Ramos (cell line): ENCODE measurements around the gene EPB41L4B.

Experiments used
- in situ Hi-C: fragments of 300-500 bp; cut with MboI; formaldehyde crosslinking; loops from one replicate; pipeline ENCODE4 v1.14.3; 2022; ENCODE audit warnings: low sequenced_read_pairs; ENCODE audit not compliant: unreplicated experiment

The EPB41L4B gene

GRCh38 chr9:109323771-109324170 is 2.9 kb upstream of the EPB41L4B start:
- in situ Hi-C loops: no loop called here

DNA sequence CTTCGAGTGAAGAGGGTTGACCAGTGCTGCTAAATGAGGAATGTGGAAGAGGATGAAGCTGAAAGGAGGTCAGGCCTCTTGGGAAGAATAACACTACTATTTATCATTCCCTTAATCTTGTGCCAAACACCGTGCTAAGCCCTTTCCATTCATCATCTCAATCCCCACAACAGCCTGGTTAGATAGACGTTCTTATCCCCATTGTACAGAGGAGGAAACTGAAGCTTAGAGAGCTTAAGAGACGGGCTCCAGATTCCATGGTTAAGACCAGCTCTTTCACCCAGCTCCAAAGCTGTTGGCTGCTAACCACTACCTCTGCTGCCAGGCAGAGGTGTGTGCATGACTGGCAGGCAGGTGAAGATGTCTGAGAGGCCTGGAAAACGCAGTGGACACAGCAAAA is 868 bp upstream of the EPB41L4B start:
- in situ Hi-C loops: no loop called here

DNA sequence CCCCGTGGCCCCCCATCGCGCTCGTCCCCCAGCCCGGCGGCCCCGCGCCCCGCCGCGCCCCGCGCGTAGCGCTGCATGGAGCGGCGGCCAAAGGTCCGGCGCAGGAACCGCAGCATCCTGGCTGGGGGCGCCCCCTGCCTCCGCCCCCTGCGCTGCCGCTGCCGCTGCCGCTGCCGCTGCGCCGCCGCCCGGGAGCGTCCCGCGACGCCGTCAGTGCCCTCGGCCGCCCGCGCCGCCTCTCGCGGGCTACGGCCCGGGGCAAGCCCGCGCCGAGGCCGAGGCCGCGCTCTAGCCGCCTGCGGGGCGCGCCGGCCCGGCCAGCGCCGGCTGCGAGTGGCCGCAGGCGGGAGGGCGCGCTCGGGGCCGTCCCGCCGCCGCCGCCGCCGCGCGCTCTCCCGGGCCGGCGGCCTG is 523 bp downstream of the EPB41L4B start:
- in situ Hi-C loops: no loop called here

DNA sequence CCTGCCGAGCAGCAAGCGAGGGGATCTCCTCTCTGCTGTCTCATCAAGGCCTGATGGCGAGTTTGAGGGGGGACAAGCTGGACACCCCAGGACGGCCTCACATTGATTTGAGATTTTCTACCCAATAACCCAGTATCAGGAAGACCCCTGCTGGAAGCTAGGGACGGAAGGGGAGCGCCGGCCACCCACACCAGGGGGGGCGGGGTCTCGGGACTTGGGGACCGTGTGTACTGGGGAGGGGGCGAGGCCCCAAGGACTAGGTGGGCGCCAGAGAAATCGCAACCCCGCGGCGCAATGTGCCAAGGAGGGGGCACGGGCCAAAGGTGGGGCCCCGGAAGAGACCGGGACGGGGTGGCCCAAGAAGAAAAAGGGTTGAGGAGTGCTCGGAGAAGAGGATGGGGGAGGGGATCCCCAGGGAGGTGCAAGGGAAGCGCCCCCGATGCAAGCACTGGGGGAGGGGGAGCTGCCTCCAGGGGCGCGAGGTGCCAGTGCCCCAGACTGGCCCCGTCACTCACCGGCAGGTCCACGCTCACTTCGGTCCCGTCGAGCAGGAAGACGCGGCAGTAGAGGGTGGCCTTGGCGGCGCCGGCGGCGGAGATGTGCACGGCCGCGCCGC is 1.1 kb downstream of the EPB41L4B start:
- in situ Hi-C loops: loop anchor here (10.0 kb wide), 1 partner anchor 65 kb away; no protein-coding TSS in a partner anchor

GRCh38 chr9:109319017-109319625 is 1.7 kb downstream of the EPB41L4B start:
- in situ Hi-C loops: loop anchor here (10.0 kb wide), 1 partner anchor 64 kb away; no protein-coding TSS in a partner anchor

DNA sequence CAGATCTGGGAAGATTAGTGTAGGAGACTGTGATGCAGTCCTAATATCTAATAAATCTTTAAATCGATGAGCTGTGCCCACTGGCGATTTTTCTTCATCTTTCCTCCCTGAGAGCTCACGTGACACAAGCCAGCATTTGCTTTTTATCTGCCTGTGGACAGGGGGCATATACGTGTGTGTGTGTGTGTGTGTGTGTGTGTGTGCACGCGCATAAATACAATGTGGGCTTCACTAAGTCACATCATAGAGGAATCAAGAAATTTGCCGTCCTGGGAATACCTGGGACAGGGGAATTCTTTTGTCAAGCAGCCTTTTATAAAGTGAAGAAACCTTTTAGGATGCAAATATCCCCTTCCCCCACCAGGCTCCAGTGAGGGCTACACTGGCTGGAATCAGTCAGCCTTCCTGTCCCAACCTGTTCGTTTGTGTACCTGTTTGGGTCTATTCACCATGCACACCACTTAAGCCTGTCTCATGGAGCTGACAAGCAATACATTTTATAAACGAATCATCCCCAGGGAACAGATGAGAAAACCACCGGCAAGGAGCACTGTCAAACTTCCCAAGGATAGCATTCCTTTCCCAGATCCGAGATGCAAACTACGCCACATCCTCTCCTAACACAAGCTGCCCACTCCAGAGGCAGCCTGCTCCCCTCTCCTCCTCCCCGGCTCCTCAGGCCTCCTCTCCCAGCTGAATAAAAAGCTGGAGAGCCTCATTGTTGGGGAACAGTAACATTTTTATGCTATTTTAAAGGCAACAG is 2.7 kb downstream of the EPB41L4B start:
- in situ Hi-C loops: loop anchor here (10.0 kb wide), 1 partner anchor 63 kb away; no protein-coding TSS in a partner anchor

GRCh38 chr9:109317311-109317978 is 3.4 kb downstream of the EPB41L4B start:
- in situ Hi-C loops: loop anchor here (10.0 kb wide), 1 partner anchor 63 kb away; no protein-coding TSS in a partner anchor

DNA sequence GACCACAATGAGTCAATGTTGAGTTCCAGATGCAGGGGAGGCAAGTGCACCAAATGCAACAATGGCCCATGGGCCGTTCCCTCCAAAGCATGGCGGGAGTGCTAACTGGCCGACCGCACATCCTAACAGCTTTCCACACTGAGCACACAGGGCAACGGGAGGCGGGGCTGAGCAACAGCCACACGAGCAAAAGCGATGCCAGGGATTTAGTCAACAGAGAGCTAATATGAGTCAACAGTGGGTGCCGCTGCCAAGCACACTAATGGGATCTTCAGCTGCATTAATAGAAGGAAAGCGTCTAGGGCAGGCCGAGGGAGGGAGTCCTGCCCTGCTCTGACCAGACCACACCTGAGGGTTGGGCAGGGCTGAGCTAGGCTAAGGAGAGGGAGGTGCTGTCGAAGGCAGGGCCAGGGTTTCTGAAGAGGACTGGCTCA is 4.6 kb downstream of the EPB41L4B start:
- in situ Hi-C loops: loop anchor here (10.0 kb wide), 1 partner anchor 61 kb away; no protein-coding TSS in a partner anchor

DNA sequence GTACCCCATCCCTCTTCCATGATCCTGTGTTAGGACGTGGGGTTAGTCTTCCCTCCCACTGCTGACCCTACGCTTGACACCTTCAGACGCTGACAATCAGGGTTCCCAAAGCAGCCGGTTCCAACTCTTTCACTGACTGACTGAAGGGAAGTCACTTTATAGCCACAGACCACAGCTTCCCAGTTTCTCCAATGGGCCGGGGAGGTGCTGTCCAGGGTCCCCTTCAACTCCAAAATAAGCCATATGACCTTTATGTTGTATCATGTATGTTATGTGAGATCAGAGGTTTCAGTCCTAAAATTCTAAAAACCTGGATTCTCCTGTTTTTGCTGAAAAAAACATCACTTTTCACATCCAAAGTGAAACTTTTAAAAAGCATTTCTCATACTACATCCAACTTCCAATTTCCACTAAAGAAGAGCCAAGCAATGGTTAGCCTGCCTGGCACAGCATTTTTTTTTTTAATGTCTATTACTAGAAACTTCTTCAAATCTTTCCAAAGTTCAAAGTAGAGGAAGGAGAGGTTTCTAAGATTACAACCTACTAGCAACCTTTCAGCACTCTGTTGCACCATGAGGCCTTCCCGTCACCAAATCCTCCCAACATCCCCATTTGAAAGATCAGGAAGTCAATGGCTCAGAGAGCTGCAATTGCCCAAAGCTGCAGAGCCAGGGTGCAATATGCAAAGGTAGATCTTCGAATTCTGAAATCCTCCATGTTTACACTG is 5.2 kb downstream of the EPB41L4B start:
- in situ Hi-C loops: loop anchor here (10.0 kb wide), 1 partner anchor 61 kb away; no protein-coding TSS in a partner anchor

GRCh38 chr9:109314011-109314531 is 6.8 kb downstream of the EPB41L4B start:
- in situ Hi-C loops: loop anchor here (10.0 kb wide), 1 partner anchor 59 kb away; no protein-coding TSS in a partner anchor

DNA sequence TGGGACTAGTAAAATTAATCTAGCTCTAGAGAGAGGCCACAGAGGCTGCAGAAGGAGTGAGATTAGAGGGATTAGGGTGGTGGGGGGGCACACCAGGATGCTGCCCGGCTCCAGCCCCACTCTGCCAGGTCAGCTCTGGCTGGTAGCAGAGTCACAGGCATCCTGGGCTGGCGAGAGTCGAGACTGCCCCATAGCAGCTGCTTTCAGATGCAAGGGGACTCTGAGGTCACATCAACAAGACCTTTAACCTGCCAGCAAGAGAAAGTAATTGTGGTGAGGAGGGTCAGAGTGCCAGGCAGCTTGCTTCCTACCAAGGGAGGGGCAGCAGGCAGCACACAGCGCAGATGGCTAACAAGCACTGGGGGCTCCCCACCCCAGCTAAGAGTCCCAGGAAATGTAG is 7.5 kb downstream of the EPB41L4B start:
- in situ Hi-C loops: loop anchor here (10.0 kb wide), 1 partner anchor 59 kb away; no protein-coding TSS in a partner anchor

DNA sequence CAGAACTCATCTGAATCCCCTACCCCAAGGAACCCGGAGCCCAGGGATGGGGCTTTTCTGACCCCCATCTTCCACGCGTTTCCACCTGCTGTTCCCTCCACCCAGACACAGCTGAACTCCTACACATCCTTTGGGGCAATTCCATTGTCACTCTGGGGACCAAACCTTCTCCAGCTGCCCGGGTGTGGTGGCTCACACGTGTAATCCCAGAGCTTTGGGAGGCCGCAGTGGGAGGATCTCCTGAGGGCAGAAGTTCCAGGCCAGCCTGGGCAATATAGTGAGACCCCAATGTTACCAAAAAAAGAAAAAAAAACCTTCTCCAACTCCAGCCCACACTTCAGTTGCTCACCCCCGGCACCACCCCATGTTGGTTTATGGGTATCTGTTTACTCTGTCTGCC is 8.1 kb downstream of the EPB41L4B start:
- in situ Hi-C loops: loop anchor here (10.0 kb wide), 1 partner anchor 58 kb away; no protein-coding TSS in a partner anchor

DNA sequence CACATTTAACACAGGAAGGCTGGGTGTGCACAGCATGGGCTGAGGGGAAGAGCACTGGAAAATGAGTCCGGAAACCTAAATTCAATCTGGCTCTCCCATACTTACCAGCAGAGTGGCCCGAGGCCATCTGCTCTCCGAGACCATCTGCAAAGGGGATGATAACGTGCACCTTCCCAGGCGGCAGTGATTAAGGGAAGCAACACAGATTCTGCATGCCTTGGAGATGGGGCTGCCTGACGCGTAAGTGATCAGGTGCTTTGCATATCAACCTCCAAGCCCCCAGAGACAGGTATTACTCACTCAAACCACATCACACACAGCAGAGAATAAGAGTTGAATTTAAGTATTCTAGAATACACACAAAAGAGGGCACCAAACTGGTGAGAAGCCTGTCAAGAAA is 9.1 kb downstream of the EPB41L4B start:
- in situ Hi-C loops: loop anchor here (10.0 kb wide), 1 partner anchor 57 kb away; no protein-coding TSS in a partner anchor

- in situ Hi-C loops: loop anchor here (10.0 kb wide), 1 partner anchor 56 kb away; no protein-coding TSS in a partner anchor
Observed at GRCh38 chr9:109311286-109311685, 9.6 kb downstream of the EPB41L4B start.

GRCh38 chr9:109310486-109310901 is 10.4 kb downstream of the EPB41L4B start:
- in situ Hi-C loops: loop anchor here (10.0 kb wide), 1 partner anchor 56 kb away; no protein-coding TSS in a partner anchor

GRCh38 chr9:109309282-109309681 is 11.6 kb downstream of the EPB41L4B start:
- in situ Hi-C loops: no loop called here

DNA sequence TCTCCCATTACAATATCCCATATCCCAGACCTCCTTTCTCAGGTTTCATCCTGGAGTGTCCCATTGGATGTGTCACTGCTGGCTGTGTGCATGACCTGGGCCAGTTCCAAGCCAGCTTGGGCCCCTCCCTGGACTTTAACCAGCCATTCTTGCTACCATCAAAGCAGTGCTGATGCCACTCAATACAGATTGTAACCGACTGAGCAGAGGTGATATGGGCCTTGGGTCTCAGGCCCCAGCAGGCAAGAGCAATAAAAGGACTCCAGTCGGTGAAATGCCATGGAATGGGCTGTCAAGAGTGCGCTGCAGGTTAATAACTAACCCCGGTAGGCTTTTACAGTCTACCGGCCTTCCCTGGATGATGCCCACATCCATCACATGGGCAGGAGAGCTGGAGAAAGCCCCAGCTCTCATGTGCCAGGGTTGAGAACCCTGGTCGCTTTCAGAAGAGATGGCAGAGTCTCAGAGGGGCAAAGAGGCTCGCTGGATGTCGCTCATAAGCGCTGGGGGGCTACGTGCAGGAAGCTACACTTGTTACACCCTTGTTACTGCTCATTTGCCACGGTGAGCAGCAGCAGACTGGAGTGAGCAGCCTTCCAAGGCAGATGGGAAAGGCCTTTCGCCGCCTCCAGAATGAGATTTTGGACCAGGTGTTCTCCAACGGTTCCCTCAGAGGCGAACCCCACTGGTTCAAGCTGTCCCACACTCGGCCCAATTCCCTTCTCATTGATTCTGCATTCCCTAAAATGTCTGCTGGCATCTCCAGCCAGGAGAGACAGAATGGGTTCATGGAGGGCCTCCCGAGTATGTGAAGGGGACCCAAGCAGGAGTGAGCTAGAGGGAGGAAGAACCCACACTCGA is 13.2 kb downstream of the EPB41L4B start:
- in situ Hi-C loops: no loop called here

GRCh38 chr9:109305801-109306200 is 15.1 kb downstream of the EPB41L4B start:
- in situ Hi-C loops: no loop called here
